ENCODE results near the gene SWAP70.

SWAP70 gene

DNA sequence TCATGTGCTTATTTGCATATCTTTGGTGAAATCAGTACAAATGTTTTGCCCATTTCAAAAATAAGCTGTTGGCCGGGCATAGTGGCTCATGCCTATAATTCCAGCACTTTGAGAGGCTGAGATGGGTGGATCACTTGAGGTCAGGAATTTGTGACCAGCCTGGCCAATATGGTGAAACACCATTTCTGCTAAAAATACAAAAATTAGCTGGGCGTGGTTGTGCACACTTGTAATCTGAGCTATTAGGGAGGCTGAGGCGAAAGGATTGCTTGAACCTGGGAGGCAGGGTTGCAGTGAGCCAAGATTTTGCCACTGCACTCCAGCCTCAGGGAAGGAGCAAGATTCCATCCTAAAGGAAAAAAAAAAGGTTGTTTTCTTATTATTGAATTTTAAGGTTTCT, 136.0 kb downstream of the SWAP70 start:
- CTCF ChIA-PET: no interaction called here

DNA sequence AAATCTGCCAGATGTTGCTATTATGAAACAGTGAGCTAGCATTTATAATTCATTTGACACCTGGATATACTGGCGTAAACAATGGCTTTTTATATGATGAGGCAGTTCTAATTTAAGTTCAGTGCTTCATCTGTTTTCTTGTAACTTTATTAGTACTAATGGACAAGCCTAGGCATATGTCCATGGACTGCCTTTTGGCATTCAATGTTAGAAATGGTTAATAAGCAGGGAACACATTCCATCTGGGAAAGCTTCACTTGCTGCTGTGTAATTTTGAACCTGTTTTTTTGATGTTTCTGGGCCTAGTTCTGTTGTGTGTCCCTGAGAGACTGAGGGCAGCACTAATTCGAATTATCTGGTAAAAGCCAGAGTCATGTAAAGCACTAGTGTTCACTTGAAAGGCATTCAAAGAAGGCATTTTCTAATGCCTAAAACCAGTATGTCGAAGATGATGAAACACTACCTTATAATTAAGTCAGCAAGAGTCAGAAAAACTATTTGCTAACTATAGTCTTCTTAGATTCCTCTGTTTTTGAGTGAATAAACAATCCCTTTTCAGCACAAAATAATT, 138.5 kb downstream of the SWAP70 start:
- ChIA-PET POLR2A (interaction anchor here (0.7 to 1.8 kb wide), 2 partner anchors 44 to 502 kb away, joined by 3 to 5 read pairs; partner anchors contain the start of gene ADM), CTCF (interaction anchor here (1.4 kb wide), 1 partner anchor 170 kb away, joined by 4 read pairs; no protein-coding TSS in a partner anchor)
- no peak for TF ChIP-seq L3MBTL2 (conservative IDR thresholded peaks at IDR 0.05)
- TF ChIP-seq TARDBP (IDR thresholded peaks at IDR 0.05): no peak
- no peak for TF ChIP-seq BHLHE40 (IDR thresholded peaks at IDR 0.05; ENCODE audit: borderline replicate concordance)
- TF ChIP-seq ZNF384 (IDR thresholded peaks at IDR 0.05): no peak
- no peak for TF ChIP-seq SP1 (IDR thresholded peaks at IDR 0.05)
- no peak for TF ChIP-seq ARNT (IDR thresholded peaks at IDR 0.05)
- no peak for TF ChIP-seq ELF4 (IDR thresholded peaks at IDR 0.05)
- TF ChIP-seq FOXK2 (IDR thresholded peaks at IDR 0.05): no peak
- no peak for DNase-seq (ENCODE audit: extremely low spot score)

More for the DNA sequence above, 136.0 kb downstream of the SWAP70 start:
- DNase-seq (ENCODE audit: extremely low spot score): no peak
- TF ChIP-seq ZNF384 (IDR thresholded peaks at IDR 0.05) (no peak), ELF4 (IDR thresholded peaks at IDR 0.05) (no peak), LEF1 (IDR thresholded peaks at IDR 0.05; ENCODE audit: borderline replicate concordance) (no peak), NFRKB (IDR thresholded peaks at IDR 0.05) (no peak), FOXK2 (IDR thresholded peaks at IDR 0.05) (no peak), CTBP1 (IDR thresholded peaks at IDR 0.05; ENCODE audit: borderline replicate concordance) (no peak), TARDBP (IDR thresholded peaks at IDR 0.05) (no peak), BHLHE40 (IDR thresholded peaks at IDR 0.05; ENCODE audit: borderline replicate concordance) (no peak), SP1 (IDR thresholded peaks at IDR 0.05) (no peak)
- TF ChIP-seq, protein P1, sequence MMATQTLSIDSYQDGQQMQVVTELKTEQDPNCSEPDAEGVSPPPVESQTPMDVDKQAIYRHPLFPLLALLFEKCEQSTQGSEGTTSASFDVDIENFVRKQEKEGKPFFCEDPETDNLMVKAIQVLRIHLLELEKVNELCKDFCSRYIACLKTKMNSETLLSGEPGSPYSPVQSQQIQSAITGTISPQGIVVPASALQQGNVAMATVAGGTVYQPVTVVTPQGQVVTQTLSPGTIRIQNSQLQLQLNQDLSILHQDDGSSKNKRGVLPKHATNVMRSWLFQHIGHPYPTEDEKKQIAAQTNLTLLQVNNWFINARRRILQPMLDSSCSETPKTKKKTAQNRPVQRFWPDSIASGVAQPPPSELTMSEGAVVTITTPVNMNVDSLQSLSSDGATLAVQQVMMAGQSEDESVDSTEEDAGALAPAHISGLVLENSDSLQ (IDR thresholded peaks at IDR 0.05): no peak
- POLR2A ChIA-PET: no interaction called here
